Fibroblast of lung (primary cell): ENCODE results near the gene CTTNBP2NL. TPM values are rescaled to one million over a fixed set of nuclear protein-coding genes. Genes with fewer than 3 reads are reported as not detected.

Source experiments
- DNase-seq, 2 donors: peaks; one replicate each; pipeline versions ENCODE4 v3.0.0 to v3.0.0-alpha.2; 2010; ENCODE audit warnings: low read depth in 2 of 2
- H2AFZ ChIP-seq: 2 replicates; pipeline ENCODE4 v1.5.1; 2012; ENCODE audit warnings: low read length, control low read depth, inconsistent platforms
- H3K27ac ChIP-seq: 2 replicates; pipeline ENCODE4 v1.5.1; 2011; ENCODE audit warnings: low read length, control low read depth; ENCODE audit not compliant: insufficient read depth
- H3K27me3 ChIP-seq: 2 replicates; pipeline ENCODE4 v1.5.1; 2011; ENCODE audit warnings: mild to moderate bottlenecking, low read length; ENCODE audit not compliant: control insufficient read depth, insufficient read depth
- H3K36me3 ChIP-seq: 2 replicates; pipeline ENCODE4 v1.5.1; 2011; ENCODE audit warnings: low read length; ENCODE audit not compliant: control insufficient read depth, insufficient read depth
- H3K4me1 ChIP-seq: 2 replicates; pipeline ENCODE4 v1.5.1; 2011; ENCODE audit warnings: low read length; ENCODE audit not compliant: control insufficient read depth, insufficient read depth; ENCODE audit errors: extremely low read depth
- H3K4me2 ChIP-seq: 2 replicates; pipeline ENCODE4 v1.5.1; 2011; ENCODE audit warnings: low read length, control low read depth; ENCODE audit not compliant: insufficient read depth; ENCODE audit errors: extremely low read depth
- H3K4me3 ChIP-seq, 4 experiments: fragments of 200-600 bp in 1 of 4; sonication (generic) in 1 of 4; replicated peaks in 1 of 4; 2 replicates each; pipeline ENCODE4 v1.5.1; 2011 to 2016; ENCODE audit warnings: low read length in 4 of 4, low read depth in 3 of 4, mild to moderate bottlenecking in 3 of 4, control low read depth in 2 of 4, inconsistent platforms in 1 of 4, mixed read lengths in 1 of 4; ENCODE audit not compliant: insufficient read depth in 1 of 4; ENCODE audit errors: control extremely low read depth in 1 of 4
- H3K79me2 ChIP-seq: 2 replicates; pipeline ENCODE4 v1.5.1; 2012; ENCODE audit warnings: mild to moderate bottlenecking, low read length, inconsistent platforms; ENCODE audit not compliant: control insufficient read depth, insufficient read depth
- H3K9ac ChIP-seq: 2 replicates; pipeline ENCODE4 v1.5.1; 2011; ENCODE audit warnings: mild to moderate bottlenecking, low read length, control low read depth; ENCODE audit not compliant: insufficient read depth
- H3K9me3 ChIP-seq: 2 replicates; pipeline ENCODE4 v1.5.1; 2012; ENCODE audit warnings: low read depth, low read length; ENCODE audit not compliant: control insufficient read depth, insufficient read depth
- H4K20me1 ChIP-seq: 2 replicates; pipeline ENCODE4 v1.5.1; 2011; ENCODE audit warnings: low read length; ENCODE audit not compliant: control insufficient read depth, insufficient read depth; ENCODE audit errors: extremely low read depth
- CTCF ChIP-seq, 2 donors: IDR thresholded peaks in 1 of 2; conservative IDR thresholded peaks in 1 of 2; 1 replicate in 1 of 2; 2 replicates in 1 of 2; pipeline ENCODE4 v1.5.1; 2011 to 2012; ENCODE audit warnings: low read length in 2 of 2, control low read depth in 1 of 2, inconsistent platforms in 1 of 2, low read depth in 1 of 2, mild to moderate bottlenecking in 1 of 2
- EZH2 ChIP-seq: IDR thresholded peaks from 2 replicates; pipeline ENCODE4 v1.5.1; 2012; ENCODE audit warnings: low read length, control low read depth, mild to moderate bottlenecking; ENCODE audit errors: missing control alignments
- polyA plus RNA-seq, 2 donors: library from polyadenylated mRNA; depleted of rRNA in 1 of 2; stranded (reverse) in 1 of 2; unstranded in 1 of 2; fragments of >200 nt; gene quantifications; 2 replicates each; pipeline ENCODE4 v1.2.1, GENCODE V29; 2011 to 2012; ENCODE audit warnings: missing spikeins in 1 of 2
- total RNA-seq: library from RNA; depleted of rRNA; stranded (reverse); fragments of >200 nt; gene quantifications from 2 replicates; pipeline ENCODE4 v1.2.1, GENCODE V29; 2014

Gene CTTNBP2NL
- total and polyA plus RNA-seq, 2 donors (not counting 1 experiment from before 2014, with no cell fraction given), result 18.5 to 26.8 TPM

DNA sequence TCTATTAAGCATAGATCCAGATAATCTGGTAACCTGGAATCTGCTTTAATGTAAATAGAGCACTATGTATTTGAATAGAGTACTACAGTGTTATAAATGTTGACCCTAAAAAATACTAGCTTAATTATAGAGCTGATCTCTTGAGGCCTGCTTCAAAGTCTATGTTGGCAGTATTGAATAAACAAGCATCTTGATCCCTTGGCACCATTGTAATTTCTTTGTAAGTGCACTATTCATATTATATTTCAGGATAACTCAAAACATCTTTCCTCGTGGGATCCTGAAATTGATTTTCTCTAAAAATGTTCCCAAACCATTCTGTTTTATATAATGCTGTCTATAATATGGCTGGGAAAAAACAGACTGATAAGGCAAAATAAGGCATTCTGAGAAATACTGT lies 10.8 kb downstream of the CTTNBP2NL start:
- Histone ChIP-seq H3K9me3 (no peaks in the 10 kb centered on the region), H4K20me1 (no peaks in the 10 kb centered on the region), H2AFZ (no peak overlapping the region), H3K27me3 (no peaks in the 10 kb centered on the region), H3K4me1 (peaks cover 22% of the 10 kb centered on the region), H3K9ac (no peak overlapping the region), H3K4me3 (no peak overlapping the region), H3K36me3 (peaks cover 1% of the 10 kb centered on the region), H3K79me2 (peaks cover 74% of the 10 kb centered on the region), H3K27ac (no peak overlapping the region), H3K4me2 (no peak overlapping the region)
- no peak for DNase-seq
- no peak for TF ChIP-seq EZH2
- TF ChIP-seq CTCF (conservative IDR thresholded peaks at IDR 0.05 in 1 of 2, IDR thresholded peaks at IDR 0.05 in 1 of 2; ENCODE audit: low read depth in 1 of 2, low read length in 2 of 2), result no peak

- no peak for DNase-seq
- Histone ChIP-seq H2AFZ (no peak overlapping the region), H3K27me3 (no peaks in the 10 kb centered on the region), H3K9me3 (no peaks in the 10 kb centered on the region), H4K20me1 (no peaks in the 10 kb centered on the region), H3K4me3 (no peak overlapping the region), H3K9ac (no peak overlapping the region), H3K4me1 (peaks cover 5% of the 10 kb centered on the region), H3K79me2 (peaks cover 66% of the 10 kb centered on the region), H3K36me3 (peaks cover 5% of the 10 kb centered on the region), H3K4me2 (no peak overlapping the region), H3K27ac (no peak overlapping the region)
- TF ChIP-seq CTCF (conservative IDR thresholded peaks at IDR 0.05 in 1 of 2, IDR thresholded peaks at IDR 0.05 in 1 of 2; ENCODE audit: low read depth in 1 of 2, low read length in 2 of 2), result no peak
- no peak for TF ChIP-seq EZH2
Observed at GRCh38 chr1:112409414-112409813, 13.4 kb downstream of the CTTNBP2NL start.

DNA sequence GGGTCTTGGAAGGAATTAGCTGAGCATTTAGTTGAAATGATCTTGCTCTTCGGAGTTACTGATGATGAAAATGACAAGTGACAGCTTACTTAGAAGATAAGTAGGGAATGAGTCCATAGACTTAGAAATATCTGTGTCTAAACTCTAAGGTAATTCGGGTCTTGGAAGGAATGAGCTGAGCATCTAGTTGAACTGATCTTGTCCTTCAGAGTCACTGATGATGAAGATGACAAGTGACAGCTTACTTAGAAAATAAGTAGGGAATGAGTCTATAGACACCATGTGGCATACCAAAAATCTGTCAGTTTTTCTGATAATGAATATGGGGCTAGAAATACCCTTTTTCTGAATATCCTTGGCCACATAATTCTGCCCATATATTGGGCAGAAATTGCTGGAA lies 14.7 kb downstream of the CTTNBP2NL start:
- peaks cover 2% of the 10 kb centered on the region for H3K4me1 ChIP-seq
- TF ChIP-seq CTCF (conservative IDR thresholded peaks at IDR 0.05 in 1 of 2, IDR thresholded peaks at IDR 0.05 in 1 of 2; ENCODE audit: low read depth in 1 of 2, low read length in 2 of 2) (no peak), EZH2 (no peak)
- no peak for DNase-seq

More for the DNA sequence above, 14.7 kb downstream of the CTTNBP2NL start:
- Histone ChIP-seq H4K20me1 (no peaks in the 10 kb centered on the region), H2AFZ (no peak overlapping the region), H3K4me3 (no peak overlapping the region), H3K27ac (no peak overlapping the region), H3K9ac (no peak overlapping the region), H3K4me2 (no peak overlapping the region), H3K36me3 (peaks cover 5% of the 10 kb centered on the region), H3K27me3 (no peaks in the 10 kb centered on the region), H3K79me2 (peaks cover 56% of the 10 kb centered on the region), H3K9me3 (no peaks in the 10 kb centered on the region)
